Body of pancreas (tissue), 4 donors: ENCODE results near the gene SEMA3A. TPM values are rescaled to one million over a fixed set of nuclear protein-coding genes. Genes with fewer than 3 reads are reported as not detected.
A peak's percentile ranks its signal among the peaks of the same experiment; 100 is the strongest.

Source experiments
- ATAC-seq: fragments of 150-250 bp; one replicate; pipeline ENCODE4 v1.9.1; 2016
- DNase-seq, 4 donors: peaks; one replicate each; pipeline ENCODE4 v3.0.0-alpha.2; 2019
- H3K27ac ChIP-seq, 4 donors: fragments of 200-600 bp; sonication (generic); 1 replicate in 3 of 4; 2 replicates in 1 of 4; pipeline versions ENCODE4 v1.5.1 to v1.6.1; 2016 to 2019; ENCODE audit warnings: mild to moderate bottlenecking in 1 of 4, mixed read lengths in 1 of 4, moderate library complexity in 1 of 4
- H3K27me3 ChIP-seq, 2 donors: fragments of 200-600 bp; sonication (generic); one replicate each; pipeline ENCODE4 v1.6.0; 2016; ENCODE audit warnings: mild to moderate bottlenecking in 1 of 2
- H3K36me3 ChIP-seq, 2 donors: fragments of 200-600 bp; sonication (generic); replicated peaks in 1 of 2; 2 replicates each; pipeline ENCODE4 v1.5.1; 2016; ENCODE audit warnings: low read depth in 2 of 2; ENCODE audit not compliant: insufficient read depth in 1 of 2
- H3K4me1 ChIP-seq: fragments of 200-600 bp; sonication (generic); one replicate; pipeline ENCODE4 v1.6.0; 2016
- H3K4me3 ChIP-seq, 2 donors: fragments of 200-600 bp; sonication (generic); 1 replicate in 1 of 2; 2 replicates in 1 of 2; pipeline ENCODE4 v1.5.1; 2016 to 2019
- H3K9me3 ChIP-seq, 3 donors: fragments of 200-600 bp; sonication (generic); 1 replicate in 2 of 3; 2 replicates in 1 of 3; pipeline ENCODE4 v1.5.1; 2016
- POLR2A ChIP-seq, 3 donors: fragments of 450-650 bp; IDR thresholded peaks; one replicate each; pipeline ENCODE4 v1.6.1; 2016; ENCODE audit warnings: antibody characterized with exemption in 3 of 3, mild to moderate bottlenecking in 2 of 3
- WGBS, 2 donors: methylation state at CpG; one replicate each; pipeline ENCODE4 v1.1.5; 2017; 5-methylcytosine and 5-hydroxymethylcytosine counted together
- intact Hi-C: fragments of 100-400 bp; cut with DNase I; formaldehyde crosslinking; loops from one replicate; pipeline ENCODE4 v1.15.1; 2023
- total RNA-seq, 2 donors: library from RNA; depleted of rRNA; stranded (reverse); fragments of >200 nt; gene quantifications; one replicate each; pipeline ENCODE4 v1.1.0, GENCODE V29; 2016
- TF ChIP-seq, protein P1 (sequence below), 7 experiments: fragments of 450-650 bp in 4 of 7; fragments of 200-600 bp in 3 of 7; sonication (generic) in 3 of 7; IDR thresholded peaks; one replicate each; pipeline ENCODE4 v1.5.1; 2016 to 2019; ENCODE audit warnings: antibody characterized with exemption in 7 of 7

SEMA3A gene
- total RNA-seq, 2 donors from 2014 or later: 0.33 to 2.6 TPM

DNA sequence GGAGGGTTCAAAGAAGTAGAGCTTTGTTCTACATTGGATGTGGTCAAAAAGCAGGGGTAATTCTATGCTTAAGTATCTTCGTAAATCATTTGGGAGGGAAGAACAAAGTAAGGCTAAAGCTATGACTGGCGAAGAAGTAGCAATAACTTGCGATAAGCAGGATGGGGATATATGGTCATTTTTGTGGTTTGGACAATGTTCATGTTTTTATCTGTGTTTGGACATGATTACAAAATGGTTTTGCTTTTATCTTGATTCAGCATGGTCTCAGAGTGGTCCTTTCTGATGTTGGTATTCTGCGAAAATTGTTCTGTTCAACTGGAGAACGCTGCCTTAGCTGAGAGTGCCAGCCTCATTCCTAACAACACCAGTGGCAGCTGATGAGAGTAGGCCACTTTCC, 208.8 kb downstream of the SEMA3A start:
- WGBS, 2 donors: 85 to 87% methylated on average over 5 of the region's 5 CpGs
- H3K27ac ChIP-seq: no peak overlapping the region
- no peaks in the 10 kb centered on the region for H3K36me3 ChIP-seq

DNA sequence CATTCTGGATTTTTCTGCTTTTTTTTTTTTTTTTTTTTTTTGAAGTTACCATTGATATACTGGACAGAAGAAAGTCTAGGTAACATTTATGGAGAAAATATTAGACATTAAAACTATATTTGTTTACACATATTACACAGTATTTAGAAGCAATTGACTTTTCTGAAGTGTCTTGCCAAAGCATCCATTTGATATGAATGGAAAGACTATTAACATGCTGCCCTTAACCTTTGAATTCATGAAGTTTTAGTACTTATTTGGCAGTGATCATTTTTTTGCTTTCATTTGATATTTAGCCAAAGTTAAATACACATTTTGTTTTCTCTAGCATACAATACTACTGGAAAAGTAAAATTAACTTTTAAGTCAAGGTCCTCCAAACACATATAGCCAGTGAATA, 210.0 kb downstream of the SEMA3A start:
- ATAC-seq (no peak), DNase-seq (no peak)
- Histone ChIP-seq H3K36me3 (no peaks in the 10 kb centered on the region), H3K27me3 (no peaks in the 10 kb centered on the region), H3K4me3 (no peak overlapping the region), H3K9me3 (no peaks in the 10 kb centered on the region), H3K4me1 (no peaks in the 10 kb centered on the region), H3K27ac (no peak overlapping the region)
- intact Hi-C loops: no loop called here
- TF ChIP-seq, protein P1, sequence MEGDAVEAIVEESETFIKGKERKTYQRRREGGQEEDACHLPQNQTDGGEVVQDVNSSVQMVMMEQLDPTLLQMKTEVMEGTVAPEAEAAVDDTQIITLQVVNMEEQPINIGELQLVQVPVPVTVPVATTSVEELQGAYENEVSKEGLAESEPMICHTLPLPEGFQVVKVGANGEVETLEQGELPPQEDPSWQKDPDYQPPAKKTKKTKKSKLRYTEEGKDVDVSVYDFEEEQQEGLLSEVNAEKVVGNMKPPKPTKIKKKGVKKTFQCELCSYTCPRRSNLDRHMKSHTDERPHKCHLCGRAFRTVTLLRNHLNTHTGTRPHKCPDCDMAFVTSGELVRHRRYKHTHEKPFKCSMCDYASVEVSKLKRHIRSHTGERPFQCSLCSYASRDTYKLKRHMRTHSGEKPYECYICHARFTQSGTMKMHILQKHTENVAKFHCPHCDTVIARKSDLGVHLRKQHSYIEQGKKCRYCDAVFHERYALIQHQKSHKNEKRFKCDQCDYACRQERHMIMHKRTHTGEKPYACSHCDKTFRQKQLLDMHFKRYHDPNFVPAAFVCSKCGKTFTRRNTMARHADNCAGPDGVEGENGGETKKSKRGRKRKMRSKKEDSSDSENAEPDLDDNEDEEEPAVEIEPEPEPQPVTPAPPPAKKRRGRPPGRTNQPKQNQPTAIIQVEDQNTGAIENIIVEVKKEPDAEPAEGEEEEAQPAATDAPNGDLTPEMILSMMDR (IDR thresholded peaks at IDR 0.05): no peak
- TF ChIP-seq POLR2A (IDR thresholded peaks at IDR 0.05): no peak

More for the DNA sequence above, 208.8 kb downstream of the SEMA3A start:
- intact Hi-C loops: no loop called here
- H3K4me3 ChIP-seq: no peak overlapping the region
- no peaks in the 10 kb centered on the region for H3K9me3 ChIP-seq
- no peak for TF ChIP-seq POLR2A (IDR thresholded peaks at IDR 0.05)
- TF ChIP-seq, protein P1 (IDR thresholded peaks at IDR 0.05): no peak
- H3K27me3 ChIP-seq: no peaks in the 10 kb centered on the region
- no peak for ATAC-seq
- H3K4me1 ChIP-seq: no peaks in the 10 kb centered on the region
- no peak for DNase-seq

DNA sequence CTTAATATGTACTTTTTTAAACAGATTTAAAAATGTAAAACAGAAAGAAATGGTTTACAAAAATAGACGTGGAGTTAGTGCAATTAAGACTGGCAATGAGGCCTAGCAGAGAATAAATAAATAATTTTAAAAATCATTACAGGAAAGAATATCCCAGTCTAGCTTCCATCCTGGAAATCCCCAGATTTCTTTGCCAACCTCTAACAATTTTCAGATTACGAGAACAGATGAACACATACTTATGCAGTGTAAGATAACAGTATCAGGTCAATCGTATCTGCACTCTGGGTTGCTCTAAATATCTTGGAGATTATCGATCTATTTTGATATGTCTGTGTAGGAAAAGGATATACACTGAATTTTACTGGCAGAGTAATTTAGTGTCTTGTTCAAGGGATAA, 210.5 kb downstream of the SEMA3A start:
- 44 to 47% methylated on average over 4 of the region's 4 CpGs for WGBS, 2 donors

DNA sequence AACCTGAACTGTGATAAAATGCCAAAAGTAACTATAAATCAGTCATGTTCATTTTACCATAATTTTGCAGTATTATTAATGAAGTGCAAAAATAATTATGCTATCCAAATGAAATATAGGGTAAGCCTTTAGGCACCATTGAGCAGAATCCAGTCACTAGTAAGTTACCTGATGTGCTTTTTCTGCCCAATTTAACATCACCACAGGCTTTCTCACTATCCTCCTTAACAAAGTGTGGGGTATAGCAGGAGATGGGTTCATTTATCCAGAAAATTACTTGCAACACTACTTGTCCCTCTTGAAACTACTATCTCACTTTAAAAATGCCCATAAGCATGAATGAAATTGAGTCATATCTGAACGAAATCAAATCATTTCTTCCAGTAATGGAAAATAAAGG, 211.0 kb downstream of the SEMA3A start:
- ATAC-seq (no peak), DNase-seq (no peak)
- intact Hi-C loops: no loop called here
- Histone ChIP-seq H3K4me3 (no peak overlapping the region), H3K9me3 (no peaks in the 10 kb centered on the region), H3K4me1 (no peaks in the 10 kb centered on the region), H3K27ac (no peak overlapping the region), H3K27me3 (no peaks in the 10 kb centered on the region), H3K36me3 (no peaks in the 10 kb centered on the region)
- TF ChIP-seq, protein P1 (IDR thresholded peaks at IDR 0.05): no peak
- TF ChIP-seq POLR2A (IDR thresholded peaks at IDR 0.05): no peak
- 71 to 73% methylated on average over 1 of the region's 1 CpG for WGBS, 2 donors

More for the DNA sequence above, 210.5 kb downstream of the SEMA3A start:
- ATAC-seq (no peak), DNase-seq (no peak)
- Histone ChIP-seq H3K27ac (no peak overlapping the region), H3K9me3 (no peaks in the 10 kb centered on the region), H3K27me3 (no peaks in the 10 kb centered on the region), H3K4me1 (no peaks in the 10 kb centered on the region), H3K4me3 (no peak overlapping the region), H3K36me3 (no peaks in the 10 kb centered on the region)
- TF ChIP-seq POLR2A (IDR thresholded peaks at IDR 0.05): no peak
- TF ChIP-seq, protein P1 (IDR thresholded peaks at IDR 0.05): no peak
- intact Hi-C loops: no loop called here

DNA sequence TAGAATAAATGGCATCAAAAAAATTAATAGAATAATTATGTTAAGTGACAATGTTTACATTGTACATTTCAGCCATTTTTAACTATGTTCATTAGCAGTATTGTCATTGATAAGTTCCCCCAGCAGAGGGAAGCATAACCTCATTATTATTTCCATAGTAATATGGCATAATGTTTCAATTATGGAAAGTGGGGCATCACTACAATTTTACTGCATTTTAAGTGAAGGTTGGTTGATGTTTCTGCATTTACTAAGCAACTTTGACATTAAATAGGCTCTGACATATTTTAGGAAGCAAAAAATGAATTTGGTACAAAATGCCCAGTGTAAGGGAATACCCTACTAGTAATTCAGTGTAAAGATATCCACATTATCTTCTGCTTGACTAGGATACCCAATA, 218.3 kb downstream of the SEMA3A start:
- ATAC-seq: no peak
- intact Hi-C loops: loop anchor here (5.0 kb wide), 1 partner anchor 1046 kb away; no protein-coding TSS in a partner anchor
- Histone ChIP-seq H3K27me3 (no peaks in the 10 kb centered on the region), H3K4me3 (no peak overlapping the region), H3K9me3 (no peaks in the 10 kb centered on the region), H3K27ac (no peak overlapping the region), H3K36me3 (no peaks in the 10 kb centered on the region), H3K4me1 (no peaks in the 10 kb centered on the region)
- DNase-seq: no peak
- TF ChIP-seq, protein P1 (IDR thresholded peaks at IDR 0.05): peak in 6 of 7 experiments; percentile 41 to 76 (median 68)
- no peak for TF ChIP-seq POLR2A (IDR thresholded peaks at IDR 0.05)
